ENCODE results near the gene FAM184B.
"Not testable (repeated sequence)": the region's sequence is repeated elsewhere in the genome, so short reads cannot be mapped to it uniquely, and the experiment has no call there.

Gene FAM184B

GRCh38 chr4:17713779-17714178 is 67.6 kb downstream of the FAM184B start:
- H3K4me1 ChIP-seq (ENCODE audit: control insufficient read depth, low read depth, low read length) = no peaks in the 10 kb centered on the region
- no peak overlapping the region for H3K4me3 ChIP-seq (ENCODE audit: low read length)
- H3K36me3 ChIP-seq (ENCODE audit: control insufficient read depth, low read depth, low read length) = no peaks in the 10 kb centered on the region
- no peaks in the 10 kb centered on the region for H3K27me3 ChIP-seq (ENCODE audit: control insufficient read depth, insufficient read depth, low read length)
- H3K27ac ChIP-seq (ENCODE audit: low read length) = no peak overlapping the region
- H3K9ac ChIP-seq (ENCODE audit: low read length) = no peak overlapping the region
- H3K9me3 ChIP-seq (ENCODE audit: control insufficient read depth, low read depth, low read length) = no peaks in the 10 kb centered on the region

GRCh38 chr4:17712166-17712565 is 69.3 kb downstream of the FAM184B start:
- no peak overlapping the region for H3K27ac ChIP-seq (ENCODE audit: low read length)
- H3K9me3 ChIP-seq (ENCODE audit: control insufficient read depth, low read depth, low read length) = no peaks in the 10 kb centered on the region
- no peaks in the 10 kb centered on the region for H3K27me3 ChIP-seq (ENCODE audit: control insufficient read depth, insufficient read depth, low read length)
- no peaks in the 10 kb centered on the region for H3K4me1 ChIP-seq (ENCODE audit: control insufficient read depth, low read depth, low read length)
- no peaks in the 10 kb centered on the region for H3K36me3 ChIP-seq (ENCODE audit: control insufficient read depth, low read depth, low read length)
- H3K9ac ChIP-seq (ENCODE audit: low read length) = no peak overlapping the region
- no peak overlapping the region for H3K4me3 ChIP-seq (ENCODE audit: low read length)

- not testable (repeated sequence) for H3K9ac ChIP-seq (ENCODE audit: low read length); H3K27ac ChIP-seq (ENCODE audit: low read length); H3K4me1 ChIP-seq (ENCODE audit: control insufficient read depth, low read depth, low read length); H3K27me3 ChIP-seq (ENCODE audit: control insufficient read depth, insufficient read depth, low read length); H3K9me3 ChIP-seq (ENCODE audit: control insufficient read depth, low read depth, low read length); H3K4me3 ChIP-seq (ENCODE audit: low read length); H3K36me3 ChIP-seq (ENCODE audit: control insufficient read depth, low read depth, low read length)
Observed at GRCh38 chr4:17711206-17711605, 70.2 kb downstream of the FAM184B start.

GRCh38 chr4:17709763-17710068 is 71.7 kb downstream of the FAM184B start:
- H3K27ac ChIP-seq (ENCODE audit: low read length) = no peak overlapping the region
- H3K4me3 ChIP-seq (ENCODE audit: low read length) = no peak overlapping the region
- H3K9ac ChIP-seq (ENCODE audit: low read length) = no peak overlapping the region
- H3K4me1 ChIP-seq (ENCODE audit: control insufficient read depth, low read depth, low read length) = no peaks in the 10 kb centered on the region
- no peaks in the 10 kb centered on the region for H3K36me3 ChIP-seq (ENCODE audit: control insufficient read depth, low read depth, low read length)
- H3K27me3 ChIP-seq (ENCODE audit: control insufficient read depth, insufficient read depth, low read length) = no peaks in the 10 kb centered on the region
- no peaks in the 10 kb centered on the region for H3K9me3 ChIP-seq (ENCODE audit: control insufficient read depth, low read depth, low read length)

- no peak overlapping the region for H3K4me3 ChIP-seq (ENCODE audit: low read length)
- H3K9me3 ChIP-seq (ENCODE audit: control insufficient read depth, low read depth, low read length) = no peaks in the 10 kb centered on the region
- H3K27me3 ChIP-seq (ENCODE audit: control insufficient read depth, insufficient read depth, low read length) = no peaks in the 10 kb centered on the region
- no peaks in the 10 kb centered on the region for H3K36me3 ChIP-seq (ENCODE audit: control insufficient read depth, low read depth, low read length)
- H3K9ac ChIP-seq (ENCODE audit: low read length) = no peak overlapping the region
- no peak overlapping the region for H3K27ac ChIP-seq (ENCODE audit: low read length)
- H3K4me1 ChIP-seq (ENCODE audit: control insufficient read depth, low read depth, low read length) = no peaks in the 10 kb centered on the region
Observed at GRCh38 chr4:17708992-17709762, 72.2 kb downstream of the FAM184B start.

- H3K9ac ChIP-seq (ENCODE audit: low read length) = no peak overlapping the region
- H3K36me3 ChIP-seq (ENCODE audit: control insufficient read depth, low read depth, low read length) = no peaks in the 10 kb centered on the region
- H3K27ac ChIP-seq (ENCODE audit: low read length) = no peak overlapping the region
- H3K27me3 ChIP-seq (ENCODE audit: control insufficient read depth, insufficient read depth, low read length) = no peaks in the 10 kb centered on the region
- no peaks in the 10 kb centered on the region for H3K9me3 ChIP-seq (ENCODE audit: control insufficient read depth, low read depth, low read length)
- no peaks in the 10 kb centered on the region for H3K4me1 ChIP-seq (ENCODE audit: control insufficient read depth, low read depth, low read length)
- no peak overlapping the region for H3K4me3 ChIP-seq (ENCODE audit: low read length)
Observed at GRCh38 chr4:17707671-17708070, 73.8 kb downstream of the FAM184B start.

- Histone ChIP-seq H3K4me3 (ENCODE audit: low read length) (no peak overlapping the region), H3K9ac (ENCODE audit: low read length) (no peak overlapping the region), H3K27ac (ENCODE audit: low read length) (no peak overlapping the region), H3K27me3 (ENCODE audit: control insufficient read depth, insufficient read depth, low read length) (no peaks in the 10 kb centered on the region), H3K4me1 (ENCODE audit: control insufficient read depth, low read depth, low read length) (no peaks in the 10 kb centered on the region), H3K36me3 (ENCODE audit: control insufficient read depth, low read depth, low read length) (no peaks in the 10 kb centered on the region), H3K9me3 (ENCODE audit: control insufficient read depth, low read depth, low read length) (no peaks in the 10 kb centered on the region)
Observed at GRCh38 chr4:17705107-17705506, 76.3 kb downstream of the FAM184B start.

- Histone ChIP-seq H3K9ac (ENCODE audit: low read length) (no peak overlapping the region), H3K4me1 (ENCODE audit: control insufficient read depth, low read depth, low read length) (no peaks in the 10 kb centered on the region), H3K27me3 (ENCODE audit: control insufficient read depth, insufficient read depth, low read length) (no peaks in the 10 kb centered on the region), H3K4me3 (ENCODE audit: low read length) (no peak overlapping the region), H3K36me3 (ENCODE audit: control insufficient read depth, low read depth, low read length) (no peaks in the 10 kb centered on the region), H3K9me3 (ENCODE audit: control insufficient read depth, low read depth, low read length) (no peaks in the 10 kb centered on the region), H3K27ac (ENCODE audit: low read length) (no peak overlapping the region)
Observed at GRCh38 chr4:17704020-17704650, 77.3 kb downstream of the FAM184B start.

- Histone ChIP-seq H3K9me3 (ENCODE audit: control insufficient read depth, low read depth, low read length) (no peaks in the 10 kb centered on the region), H3K36me3 (ENCODE audit: control insufficient read depth, low read depth, low read length) (no peaks in the 10 kb centered on the region), H3K9ac (ENCODE audit: low read length) (no peak overlapping the region), H3K4me3 (ENCODE audit: low read length) (no peak overlapping the region), H3K4me1 (ENCODE audit: control insufficient read depth, low read depth, low read length) (no peaks in the 10 kb centered on the region), H3K27me3 (ENCODE audit: control insufficient read depth, insufficient read depth, low read length) (no peaks in the 10 kb centered on the region), H3K27ac (ENCODE audit: low read length) (no peak overlapping the region)
Observed at GRCh38 chr4:17702641-17703040, 78.8 kb downstream of the FAM184B start.

GRCh38 chr4:17701882-17702281 is 79.5 kb downstream of the FAM184B start:
- Histone ChIP-seq H3K27me3 (ENCODE audit: control insufficient read depth, insufficient read depth, low read length) (no peaks in the 10 kb centered on the region), H3K4me1 (ENCODE audit: control insufficient read depth, low read depth, low read length) (no peaks in the 10 kb centered on the region), H3K27ac (ENCODE audit: low read length) (no peak overlapping the region), H3K36me3 (ENCODE audit: control insufficient read depth, low read depth, low read length) (no peaks in the 10 kb centered on the region), H3K9ac (ENCODE audit: low read length) (no peak overlapping the region), H3K9me3 (ENCODE audit: control insufficient read depth, low read depth, low read length) (no peaks in the 10 kb centered on the region), H3K4me3 (ENCODE audit: low read length) (no peak overlapping the region)

GRCh38 chr4:17701138-17701839 is 80.1 kb downstream of the FAM184B start:
- H3K36me3 ChIP-seq (ENCODE audit: control insufficient read depth, low read depth, low read length) = no peaks in the 10 kb centered on the region
- no peak overlapping the region for H3K9ac ChIP-seq (ENCODE audit: low read length)
- H3K4me3 ChIP-seq (ENCODE audit: low read length) = no peak overlapping the region
- no peaks in the 10 kb centered on the region for H3K9me3 ChIP-seq (ENCODE audit: control insufficient read depth, low read depth, low read length)
- no peaks in the 10 kb centered on the region for H3K4me1 ChIP-seq (ENCODE audit: control insufficient read depth, low read depth, low read length)
- H3K27ac ChIP-seq (ENCODE audit: low read length) = no peak overlapping the region
- H3K27me3 ChIP-seq (ENCODE audit: control insufficient read depth, insufficient read depth, low read length) = no peaks in the 10 kb centered on the region

- no peak overlapping the region for H3K9ac ChIP-seq (ENCODE audit: low read length)
- no peaks in the 10 kb centered on the region for H3K27me3 ChIP-seq (ENCODE audit: control insufficient read depth, insufficient read depth, low read length)
- no peaks in the 10 kb centered on the region for H3K4me1 ChIP-seq (ENCODE audit: control insufficient read depth, low read depth, low read length)
- H3K9me3 ChIP-seq (ENCODE audit: control insufficient read depth, low read depth, low read length) = no peaks in the 10 kb centered on the region
- H3K27ac ChIP-seq (ENCODE audit: low read length) = no peak overlapping the region
- H3K4me3 ChIP-seq (ENCODE audit: low read length) = no peak overlapping the region
- H3K36me3 ChIP-seq (ENCODE audit: control insufficient read depth, low read depth, low read length) = no peaks in the 10 kb centered on the region
Observed at GRCh38 chr4:17699380-17699779, 82.0 kb downstream of the FAM184B start.
